HL-60 (cell line): ENCODE results near the gene FZD4.
"Not testable (repeated sequence)": the region's sequence is repeated elsewhere in the genome, so short reads cannot be mapped to it uniquely, and the experiment has no call there.

ENCODE experiments used
- DNase-seq, 2 experiments: peaks; one replicate each; pipeline ENCODE4 v3.0.0-alpha.2; 2010 to 2020; ENCODE audit warnings: low read depth in 1 of 2, low spot score in 1 of 2
- H3K27ac ChIP-seq: fragments of 250-450 bp; sonication (Bioruptor Pico); replicated peaks from 2 replicates; pipeline ENCODE4 v1.5.1; 2020; ENCODE audit warnings: mild to moderate bottlenecking, moderate library complexity
- H3K27me3 ChIP-seq: fragments of 250-450 bp; sonication (Bioruptor Pico); 2 replicates; pipeline ENCODE4 v1.5.1; 2021; ENCODE audit warnings: mild to moderate bottlenecking, moderate library complexity; ENCODE audit not compliant: insufficient read depth, poor library complexity, severe bottlenecking
- H3K4me3 ChIP-seq: replicated peaks from 2 replicates; pipeline ENCODE4 v1.5.1; 2011; ENCODE audit warnings: mild to moderate bottlenecking, control low read depth, low read length; ENCODE audit not compliant: insufficient read depth
- GABPA ChIP-seq: IDR thresholded peaks from 2 replicates; pipeline ENCODE4 v1.6.1; 2012; ENCODE audit warnings: low read depth
- POLR2AphosphoS5 ChIP-seq: IDR thresholded peaks from 2 replicates; pipeline ENCODE4 v1.6.1; 2012; ENCODE audit warnings: low read depth
- SPI1 ChIP-seq: IDR thresholded peaks from 2 replicates; pipeline ENCODE4 v1.6.1; 2012; ENCODE audit warnings: low read depth, mild to moderate bottlenecking, borderline replicate concordance
- TF ChIP-seq, protein P1 (sequence below): IDR thresholded peaks from 2 replicates; pipeline ENCODE4 v1.6.1; 2012; ENCODE audit warnings: low read depth; ENCODE audit not compliant: insufficient replicate concordance
- TF ChIP-seq, protein P2 (sequence below): IDR thresholded peaks from one replicate; pipeline ENCODE4 v1.5.1; 2011; ENCODE audit warnings: low read length, control low read depth, inconsistent platforms; ENCODE audit not compliant: insufficient read depth

FZD4 gene

DNA sequence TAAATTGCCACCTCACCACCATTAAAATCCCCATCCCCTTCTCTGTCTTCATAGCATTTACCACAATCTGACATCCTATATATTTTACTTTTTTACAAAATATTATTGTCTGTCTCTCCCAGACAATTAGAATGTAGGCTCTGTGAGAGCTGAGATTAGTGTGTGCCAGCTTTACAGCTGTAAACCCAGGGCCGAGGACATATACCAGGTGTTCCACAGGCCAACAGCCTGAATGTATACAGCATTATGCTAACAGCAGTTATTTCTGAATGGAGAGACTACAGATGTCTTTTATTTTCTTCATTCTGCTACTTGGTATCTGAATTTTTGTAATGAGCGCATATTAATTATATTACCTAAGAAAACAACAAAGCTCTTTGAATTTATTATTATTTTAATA is 36.7 kb downstream of the FZD4 start:
- no peaks in the 10 kb centered on the region for H3K27me3 ChIP-seq
- no peak overlapping the region for H3K4me3 ChIP-seq
- no peak overlapping the region for H3K27ac ChIP-seq
- TF ChIP-seq SPI1 (no peak), POLR2AphosphoS5 (no peak), GABPA (no peak)
- TF ChIP-seq, protein P1, sequence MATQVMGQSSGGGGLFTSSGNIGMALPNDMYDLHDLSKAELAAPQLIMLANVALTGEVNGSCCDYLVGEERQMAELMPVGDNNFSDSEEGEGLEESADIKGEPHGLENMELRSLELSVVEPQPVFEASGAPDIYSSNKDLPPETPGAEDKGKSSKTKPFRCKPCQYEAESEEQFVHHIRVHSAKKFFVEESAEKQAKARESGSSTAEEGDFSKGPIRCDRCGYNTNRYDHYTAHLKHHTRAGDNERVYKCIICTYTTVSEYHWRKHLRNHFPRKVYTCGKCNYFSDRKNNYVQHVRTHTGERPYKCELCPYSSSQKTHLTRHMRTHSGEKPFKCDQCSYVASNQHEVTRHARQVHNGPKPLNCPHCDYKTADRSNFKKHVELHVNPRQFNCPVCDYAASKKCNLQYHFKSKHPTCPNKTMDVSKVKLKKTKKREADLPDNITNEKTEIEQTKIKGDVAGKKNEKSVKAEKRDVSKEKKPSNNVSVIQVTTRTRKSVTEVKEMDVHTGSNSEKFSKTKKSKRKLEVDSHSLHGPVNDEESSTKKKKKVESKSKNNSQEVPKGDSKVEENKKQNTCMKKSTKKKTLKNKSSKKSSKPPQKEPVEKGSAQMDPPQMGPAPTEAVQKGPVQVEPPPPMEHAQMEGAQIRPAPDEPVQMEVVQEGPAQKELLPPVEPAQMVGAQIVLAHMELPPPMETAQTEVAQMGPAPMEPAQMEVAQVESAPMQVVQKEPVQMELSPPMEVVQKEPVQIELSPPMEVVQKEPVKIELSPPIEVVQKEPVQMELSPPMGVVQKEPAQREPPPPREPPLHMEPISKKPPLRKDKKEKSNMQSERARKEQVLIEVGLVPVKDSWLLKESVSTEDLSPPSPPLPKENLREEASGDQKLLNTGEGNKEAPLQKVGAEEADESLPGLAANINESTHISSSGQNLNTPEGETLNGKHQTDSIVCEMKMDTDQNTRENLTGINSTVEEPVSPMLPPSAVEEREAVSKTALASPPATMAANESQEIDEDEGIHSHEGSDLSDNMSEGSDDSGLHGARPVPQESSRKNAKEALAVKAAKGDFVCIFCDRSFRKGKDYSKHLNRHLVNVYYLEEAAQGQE, result no peak
- TF ChIP-seq, protein P2, sequence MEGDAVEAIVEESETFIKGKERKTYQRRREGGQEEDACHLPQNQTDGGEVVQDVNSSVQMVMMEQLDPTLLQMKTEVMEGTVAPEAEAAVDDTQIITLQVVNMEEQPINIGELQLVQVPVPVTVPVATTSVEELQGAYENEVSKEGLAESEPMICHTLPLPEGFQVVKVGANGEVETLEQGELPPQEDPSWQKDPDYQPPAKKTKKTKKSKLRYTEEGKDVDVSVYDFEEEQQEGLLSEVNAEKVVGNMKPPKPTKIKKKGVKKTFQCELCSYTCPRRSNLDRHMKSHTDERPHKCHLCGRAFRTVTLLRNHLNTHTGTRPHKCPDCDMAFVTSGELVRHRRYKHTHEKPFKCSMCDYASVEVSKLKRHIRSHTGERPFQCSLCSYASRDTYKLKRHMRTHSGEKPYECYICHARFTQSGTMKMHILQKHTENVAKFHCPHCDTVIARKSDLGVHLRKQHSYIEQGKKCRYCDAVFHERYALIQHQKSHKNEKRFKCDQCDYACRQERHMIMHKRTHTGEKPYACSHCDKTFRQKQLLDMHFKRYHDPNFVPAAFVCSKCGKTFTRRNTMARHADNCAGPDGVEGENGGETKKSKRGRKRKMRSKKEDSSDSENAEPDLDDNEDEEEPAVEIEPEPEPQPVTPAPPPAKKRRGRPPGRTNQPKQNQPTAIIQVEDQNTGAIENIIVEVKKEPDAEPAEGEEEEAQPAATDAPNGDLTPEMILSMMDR, result no peak
- no peak for DNase-seq

GRCh38 chr11:86917589-86917988 is 37.6 kb downstream of the FZD4 start:
- no peak overlapping the region for H3K4me3 ChIP-seq
- TF ChIP-seq POLR2AphosphoS5 (no peak), GABPA (no peak), SPI1 (no peak)
- TF ChIP-seq, protein P2, result no peak
- no peaks in the 10 kb centered on the region for H3K27me3 ChIP-seq
- DNase-seq, result no peak
- no peak overlapping the region for H3K27ac ChIP-seq

- TF ChIP-seq SPI1 (no peak), GABPA (no peak), POLR2AphosphoS5 (no peak)
- TF ChIP-seq, protein P1, result no peak
- TF ChIP-seq, protein P2, result no peak
- Histone ChIP-seq H3K4me3 (no peak overlapping the region), H3K27me3 (no peaks in the 10 kb centered on the region), H3K27ac (no peak overlapping the region)
- no peak for DNase-seq
Measured at GRCh38 chr11:86916330-86916729, 38.9 kb downstream of the FZD4 start.

DNA sequence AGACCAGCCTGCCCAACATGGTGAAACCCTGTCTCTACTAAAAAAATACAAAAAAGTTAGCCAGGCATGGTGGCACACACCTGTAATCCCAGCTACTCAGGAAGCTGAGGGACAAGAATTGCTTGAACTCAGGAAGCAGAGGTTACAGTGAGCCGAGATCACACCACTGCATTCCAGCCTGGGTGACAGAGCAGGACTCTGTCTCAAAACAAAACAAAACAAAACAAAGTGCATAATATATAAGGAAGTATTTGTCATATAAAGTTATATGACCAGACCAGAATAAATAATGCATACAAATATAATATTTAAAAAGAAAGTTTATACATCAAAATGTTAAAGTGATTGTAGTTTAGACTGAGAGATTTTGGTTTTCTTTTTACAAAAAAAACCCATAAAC is 39.3 kb downstream of the FZD4 start:
- DNase-seq, H3K27me3 ChIP-seq, H3K27ac ChIP-seq, H3K4me3 ChIP-seq: not testable (repeated sequence)
